Thyroid gland (tissue), 4 donors: ENCODE data around the gene POU6F2. TPM values are rescaled to one million over a fixed set of nuclear protein-coding genes. Genes with fewer than 3 reads are reported as not detected.

Experiments
- DNase-seq, 2 donors: peaks; one replicate each; pipeline ENCODE4 v3.0.0-alpha.2; 2019
- H3K27ac ChIP-seq, 3 donors: fragments of 200-600 bp; sonication (generic); 1 replicate in 2 of 3; 2 replicates in 1 of 3; pipeline ENCODE4 v1.5.1; 2016 to 2019; ENCODE audit warnings: mild to moderate bottlenecking in 1 of 3, moderate library complexity in 1 of 3
- H3K27me3 ChIP-seq: fragments of 200-600 bp; sonication (generic); one replicate; pipeline ENCODE4 v1.5.1; 2019
- H3K36me3 ChIP-seq, 2 donors: fragments of 200-600 bp; sonication (generic); one replicate each; pipeline ENCODE4 v1.5.1; 2016 to 2019
- H3K4me1 ChIP-seq, 2 donors: fragments of 200-600 bp; sonication (generic); one replicate each; pipeline ENCODE4 v1.5.1; 2017 to 2019
- H3K4me3 ChIP-seq, 3 donors: fragments of 200-600 bp; sonication (generic); replicated peaks in 1 of 3; 1 replicate in 2 of 3; 2 replicates in 1 of 3; pipeline ENCODE4 v1.5.1; 2016; ENCODE audit warnings: mild to moderate bottlenecking in 1 of 3
- H3K9me3 ChIP-seq: fragments of 200-600 bp; sonication (generic); one replicate; pipeline ENCODE4 v1.5.1; 2017
- POLR2A ChIP-seq, 2 donors: fragments of 450-650 bp; IDR thresholded peaks; one replicate each; pipeline ENCODE4 v1.6.1; 2017; ENCODE audit warnings: antibody characterized with exemption in 2 of 2, mild to moderate bottlenecking in 2 of 2, moderate library complexity in 1 of 2
- WGBS, 2 donors: methylation state at CpG; one replicate each; pipeline ENCODE4 v1.1.5; 2017; 5-methylcytosine and 5-hydroxymethylcytosine counted together
- intact Hi-C: fragments of 100-400 bp; cut with DNase I; formaldehyde crosslinking; loops from one replicate; pipeline ENCODE4 v1.15.1; 2023
- total RNA-seq, 4 donors: library from RNA; depleted of rRNA; stranded (reverse); fragments of >200 nt; gene quantifications; one replicate each; pipeline ENCODE4 v1.2.3, GENCODE V29; 2016
- TF ChIP-seq, protein P1 (sequence below), 6 experiments: fragments of 200-600 bp in 3 of 6; fragments of 450-650 bp in 3 of 6; sonication (generic) in 3 of 6; IDR thresholded peaks; one replicate each; pipeline ENCODE4 v1.5.1; 2016 to 2019; ENCODE audit warnings: antibody characterized with exemption in 6 of 6, mild to moderate bottlenecking in 2 of 6, inconsistent platforms in 1 of 6, moderate library complexity in 1 of 6

POU6F2 gene
- total RNA-seq, 4 donors from 2014 or later: 0.33 TPM; not detected in 3

DNA sequence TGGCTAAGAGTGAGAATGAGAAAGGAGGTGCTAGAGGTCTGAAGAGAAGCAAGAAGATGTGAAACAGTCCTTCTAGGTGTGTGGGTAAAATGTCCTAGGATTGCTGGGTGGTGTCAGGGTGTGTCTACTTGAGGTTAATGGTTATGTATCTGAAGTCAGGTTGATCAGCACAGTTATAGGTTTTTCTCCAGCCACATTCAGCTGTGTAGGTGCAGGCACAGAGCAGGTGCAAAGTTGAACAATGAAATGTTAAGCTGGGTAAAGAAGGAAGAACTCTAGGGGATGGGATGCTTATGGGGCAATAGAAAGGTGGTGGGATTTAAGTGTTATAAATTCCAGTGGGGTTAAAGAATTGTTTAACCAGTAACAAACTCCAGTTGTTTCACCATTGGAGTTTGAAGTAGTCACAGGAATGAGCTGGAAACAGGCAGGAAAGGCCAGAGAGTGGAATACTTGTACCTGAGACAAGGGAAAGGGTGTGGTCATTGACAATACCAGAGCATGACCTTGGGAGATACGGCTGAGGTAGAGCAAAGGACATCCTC lies 388.1 kb downstream of the POU6F2 start:
- intact Hi-C loops: no loop called here
- H3K27me3 ChIP-seq: no peaks in the 10 kb centered on the region

DNA sequence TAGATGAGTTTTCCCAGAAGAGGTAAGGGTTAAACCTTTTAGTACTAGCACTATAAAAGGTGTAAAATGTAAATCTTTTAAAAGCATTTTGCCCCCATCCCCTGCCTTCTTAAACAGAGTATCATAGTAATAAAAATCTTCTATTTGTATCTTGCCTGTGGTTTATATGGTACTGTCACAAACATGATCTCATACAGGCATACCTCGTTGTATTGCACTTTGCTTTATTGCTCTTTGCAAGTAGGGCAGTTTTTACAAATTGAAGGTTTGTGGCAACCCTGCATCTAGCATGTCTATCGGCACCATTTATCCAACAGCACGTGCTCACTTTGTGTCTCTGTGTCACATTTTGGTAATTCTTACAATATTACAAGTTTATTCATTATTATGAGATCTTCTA lies 389.7 kb downstream of the POU6F2 start:
- WGBS, 2 donors: 84 to 88% methylated on average over 3 of the region's 3 CpGs
- TF ChIP-seq POLR2A (IDR thresholded peaks at IDR 0.05): no peak
- TF ChIP-seq, protein P1, sequence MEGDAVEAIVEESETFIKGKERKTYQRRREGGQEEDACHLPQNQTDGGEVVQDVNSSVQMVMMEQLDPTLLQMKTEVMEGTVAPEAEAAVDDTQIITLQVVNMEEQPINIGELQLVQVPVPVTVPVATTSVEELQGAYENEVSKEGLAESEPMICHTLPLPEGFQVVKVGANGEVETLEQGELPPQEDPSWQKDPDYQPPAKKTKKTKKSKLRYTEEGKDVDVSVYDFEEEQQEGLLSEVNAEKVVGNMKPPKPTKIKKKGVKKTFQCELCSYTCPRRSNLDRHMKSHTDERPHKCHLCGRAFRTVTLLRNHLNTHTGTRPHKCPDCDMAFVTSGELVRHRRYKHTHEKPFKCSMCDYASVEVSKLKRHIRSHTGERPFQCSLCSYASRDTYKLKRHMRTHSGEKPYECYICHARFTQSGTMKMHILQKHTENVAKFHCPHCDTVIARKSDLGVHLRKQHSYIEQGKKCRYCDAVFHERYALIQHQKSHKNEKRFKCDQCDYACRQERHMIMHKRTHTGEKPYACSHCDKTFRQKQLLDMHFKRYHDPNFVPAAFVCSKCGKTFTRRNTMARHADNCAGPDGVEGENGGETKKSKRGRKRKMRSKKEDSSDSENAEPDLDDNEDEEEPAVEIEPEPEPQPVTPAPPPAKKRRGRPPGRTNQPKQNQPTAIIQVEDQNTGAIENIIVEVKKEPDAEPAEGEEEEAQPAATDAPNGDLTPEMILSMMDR (IDR thresholded peaks at IDR 0.05): no peak

More for the DNA sequence above, 388.1 kb downstream of the POU6F2 start:
- H3K4me1 ChIP-seq: no peaks in the 10 kb centered on the region
- TF ChIP-seq, protein P1 (IDR thresholded peaks at IDR 0.05): no peak
- TF ChIP-seq POLR2A (IDR thresholded peaks at IDR 0.05): no peak
- 57 to 69% methylated on average over 1 of the region's 1 CpG for WGBS, 2 donors
- no peak overlapping the region for H3K4me3 ChIP-seq
- DNase-seq: no peak
- no peaks in the 10 kb centered on the region for H3K9me3 ChIP-seq
- H3K36me3 ChIP-seq: no peaks in the 10 kb centered on the region
- H3K27ac ChIP-seq: no peak overlapping the region

DNA sequence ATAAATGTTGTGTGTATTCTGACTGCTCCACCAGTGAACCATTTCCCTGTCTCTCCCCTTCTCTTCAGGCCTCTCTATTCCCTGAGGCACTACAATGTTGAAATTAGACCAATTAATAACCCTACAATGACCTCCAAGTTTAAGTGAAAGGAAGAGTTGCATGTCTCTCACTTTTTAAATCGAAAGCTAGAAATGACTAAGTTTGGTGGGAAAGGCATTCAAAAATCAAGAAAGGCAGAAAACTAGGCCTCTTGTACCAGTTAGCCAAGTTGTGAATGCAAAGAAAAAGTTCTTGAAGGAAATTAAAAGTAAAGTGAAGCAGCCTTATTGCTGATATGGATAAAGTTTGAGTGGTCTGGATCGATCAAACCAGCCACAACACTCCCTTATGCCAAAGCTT lies 390.2 kb downstream of the POU6F2 start:
- Histone ChIP-seq H3K36me3 (no peaks in the 10 kb centered on the region), H3K27me3 (no peaks in the 10 kb centered on the region), H3K4me1 (no peaks in the 10 kb centered on the region), H3K4me3 (no peak overlapping the region), H3K27ac (no peak overlapping the region), H3K9me3 (no peaks in the 10 kb centered on the region)
- TF ChIP-seq, protein P1 (IDR thresholded peaks at IDR 0.05): no peak
- TF ChIP-seq POLR2A (IDR thresholded peaks at IDR 0.05): no peak
- 90 to 94% methylated on average over 2 of the region's 2 CpGs for WGBS, 2 donors
- DNase-seq: no peak
- intact Hi-C loops: no loop called here

More for the DNA sequence above, 389.7 kb downstream of the POU6F2 start:
- no peaks in the 10 kb centered on the region for H3K36me3 ChIP-seq
- H3K27ac ChIP-seq: no peak overlapping the region
- H3K4me1 ChIP-seq: no peaks in the 10 kb centered on the region
- no peaks in the 10 kb centered on the region for H3K9me3 ChIP-seq
- no peak overlapping the region for H3K4me3 ChIP-seq
- intact Hi-C loops: no loop called here
- H3K27me3 ChIP-seq: no peaks in the 10 kb centered on the region
- DNase-seq: no peak

DNA sequence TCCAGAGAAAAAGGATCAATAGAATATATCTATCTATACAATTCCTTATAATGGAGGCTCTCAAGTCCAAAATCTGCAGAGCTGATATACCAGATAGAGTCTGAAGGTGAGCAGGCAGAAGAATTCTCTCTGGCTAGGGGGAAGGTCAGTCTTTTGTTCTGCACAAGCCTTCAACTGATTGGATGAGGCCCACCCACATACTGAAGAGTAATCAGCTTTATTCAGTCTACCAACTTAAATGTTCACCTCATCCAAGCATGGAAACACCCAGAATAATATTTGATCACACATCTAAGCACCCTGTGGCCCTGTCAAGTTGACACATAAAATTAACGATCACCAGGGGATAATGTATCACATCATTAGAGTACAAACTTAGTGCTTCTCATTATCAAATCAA lies 394.7 kb downstream of the POU6F2 start:
- Histone ChIP-seq H3K4me3 (no peak overlapping the region), H3K27me3 (no peaks in the 10 kb centered on the region), H3K36me3 (no peaks in the 10 kb centered on the region), H3K4me1 (no peaks in the 10 kb centered on the region), H3K27ac (no peak overlapping the region), H3K9me3 (no peaks in the 10 kb centered on the region)
- WGBS, 2 donors: 95 to 97% methylated on average over 1 of the region's 1 CpG
- intact Hi-C loops: no loop called here
- no peak for DNase-seq
- TF ChIP-seq POLR2A (IDR thresholded peaks at IDR 0.05): no peak
- TF ChIP-seq, protein P1 (IDR thresholded peaks at IDR 0.05): no peak

DNA sequence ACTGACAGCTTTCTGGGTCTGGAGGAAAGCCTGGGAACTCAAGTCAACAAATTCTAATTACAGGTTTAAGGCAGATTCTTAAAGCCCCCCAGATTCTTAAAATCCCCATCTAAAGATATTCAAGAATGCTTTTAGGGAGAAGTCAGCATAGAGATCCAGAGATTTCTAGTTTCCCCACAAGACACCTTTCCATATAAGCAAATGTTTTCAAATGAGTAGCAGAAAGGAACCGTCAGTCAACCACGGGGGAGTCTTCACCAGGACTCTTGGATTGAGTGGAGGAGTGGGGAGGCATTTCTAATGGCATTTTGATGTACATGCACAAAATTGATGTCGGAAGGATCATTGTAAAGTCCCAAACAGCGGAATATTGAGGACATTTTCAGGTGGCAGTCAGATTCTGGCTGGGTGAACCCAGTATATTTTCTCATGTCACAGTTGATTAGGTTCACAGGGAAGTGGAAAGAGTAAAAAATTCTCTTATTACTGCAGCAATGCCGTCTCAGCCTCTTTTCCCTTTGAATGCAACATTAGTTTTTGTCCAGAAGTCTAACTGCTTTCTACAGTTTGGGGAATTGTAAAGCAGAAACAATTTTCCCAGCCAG lies 396.8 kb downstream of the POU6F2 start:
- H3K9me3 ChIP-seq: no peaks in the 10 kb centered on the region
- H3K4me3 ChIP-seq: no peak overlapping the region
- intact Hi-C loops: no loop called here
- TF ChIP-seq, protein P1 (IDR thresholded peaks at IDR 0.05): no peak
- TF ChIP-seq POLR2A (IDR thresholded peaks at IDR 0.05): no peak
- WGBS, 2 donors: 61 to 66% methylated on average over 5 of the region's 5 CpGs
- no peak overlapping the region for H3K27ac ChIP-seq
- H3K4me1 ChIP-seq: no peaks in the 10 kb centered on the region
- no peaks in the 10 kb centered on the region for H3K27me3 ChIP-seq
- no peak for DNase-seq
- no peaks in the 10 kb centered on the region for H3K36me3 ChIP-seq
